ENCODE measurements around the gene GMDS.

DNA sequence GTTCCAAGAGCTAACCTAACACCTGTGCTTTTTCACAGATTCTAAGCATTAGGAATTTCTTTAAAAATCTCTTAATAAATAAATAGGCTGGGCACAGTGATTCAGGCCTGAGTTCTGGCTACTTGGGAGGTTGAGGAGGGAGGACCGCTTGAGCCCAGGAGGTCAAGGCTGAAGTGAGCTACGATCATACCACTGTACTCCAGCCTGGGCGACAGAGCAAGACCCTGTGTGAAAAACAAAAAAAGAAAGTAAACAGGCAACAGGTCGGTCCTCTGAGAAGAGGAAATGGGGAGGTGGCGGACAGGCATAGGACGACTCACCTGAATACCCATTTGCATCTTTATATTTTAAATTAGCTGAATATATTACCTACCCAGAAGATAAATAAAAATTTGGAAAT, 26.5 kb downstream of the GMDS start:
- TF ChIP-seq GATA2 (IDR thresholded peaks at IDR 0.05; ENCODE audit: insufficient read depth, insufficient read length, low read depth, low read length) (no peak), POLR2AphosphoS5 (IDR thresholded peaks at IDR 0.05; ENCODE audit: insufficient read depth, low read depth, low read length) (no peak)
- TF ChIP-seq, protein P1, sequence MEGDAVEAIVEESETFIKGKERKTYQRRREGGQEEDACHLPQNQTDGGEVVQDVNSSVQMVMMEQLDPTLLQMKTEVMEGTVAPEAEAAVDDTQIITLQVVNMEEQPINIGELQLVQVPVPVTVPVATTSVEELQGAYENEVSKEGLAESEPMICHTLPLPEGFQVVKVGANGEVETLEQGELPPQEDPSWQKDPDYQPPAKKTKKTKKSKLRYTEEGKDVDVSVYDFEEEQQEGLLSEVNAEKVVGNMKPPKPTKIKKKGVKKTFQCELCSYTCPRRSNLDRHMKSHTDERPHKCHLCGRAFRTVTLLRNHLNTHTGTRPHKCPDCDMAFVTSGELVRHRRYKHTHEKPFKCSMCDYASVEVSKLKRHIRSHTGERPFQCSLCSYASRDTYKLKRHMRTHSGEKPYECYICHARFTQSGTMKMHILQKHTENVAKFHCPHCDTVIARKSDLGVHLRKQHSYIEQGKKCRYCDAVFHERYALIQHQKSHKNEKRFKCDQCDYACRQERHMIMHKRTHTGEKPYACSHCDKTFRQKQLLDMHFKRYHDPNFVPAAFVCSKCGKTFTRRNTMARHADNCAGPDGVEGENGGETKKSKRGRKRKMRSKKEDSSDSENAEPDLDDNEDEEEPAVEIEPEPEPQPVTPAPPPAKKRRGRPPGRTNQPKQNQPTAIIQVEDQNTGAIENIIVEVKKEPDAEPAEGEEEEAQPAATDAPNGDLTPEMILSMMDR (IDR thresholded peaks at IDR 0.05; ENCODE audit: extremely low read depth in 1 of 2, insufficient read depth in 1 of 2, low read depth in 1 of 2, low read length in 2 of 2): no peak
- TF ChIP-seq, protein P2, sequence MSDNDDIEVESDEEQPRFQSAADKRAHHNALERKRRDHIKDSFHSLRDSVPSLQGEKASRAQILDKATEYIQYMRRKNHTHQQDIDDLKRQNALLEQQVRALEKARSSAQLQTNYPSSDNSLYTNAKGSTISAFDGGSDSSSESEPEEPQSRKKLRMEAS (IDR thresholded peaks at IDR 0.05; ENCODE audit: insufficient read depth, insufficient read length): no peak

Data from endothelial cell of umbilical vein (primary cell).